Activated CD4-positive, alpha-beta T cell treated with anti-CD3 and anti-CD28 coated beads for 48 hours (primary cell): ENCODE data around the gene CALR.

ENCODE experiments used
- DNase-seq: peaks from one replicate; pipeline ENCODE4 v3.0.0-alpha.2; 2020

Gene CALR

GRCh38 chr19:12984143-12984627 lies 45.8 kb downstream of the CALR start:
- DNase-seq: no peak

GRCh38 chr19:12984683-12985048 lies 46.3 kb downstream of the CALR start:
- no peak for DNase-seq

- DNase-seq: peak; percentile 36
Measured at GRCh38 chr19:12985049-12985776, 46.8 kb downstream of the CALR start.

GRCh38 chr19:12986726-12987125 lies 48.3 kb downstream of the CALR start:
- DNase-seq: no peak

- no peak for DNase-seq
Measured at GRCh38 chr19:12987190-12987589, 48.8 kb downstream of the CALR start.

GRCh38 chr19:12987781-12988180 lies 49.4 kb downstream of the CALR start:
- DNase-seq: no peak

GRCh38 chr19:12990431-12990830 lies 52.0 kb downstream of the CALR start:
- DNase-seq: no peak

- no peak for DNase-seq
Measured at GRCh38 chr19:12990853-12991252, 52.4 kb downstream of the CALR start.

- no peak for DNase-seq
Measured at GRCh38 chr19:12991296-12991695, 52.9 kb downstream of the CALR start.

GRCh38 chr19:12992729-12993128 lies 54.3 kb downstream of the CALR start:
- DNase-seq: no peak

GRCh38 chr19:12993562-12993961 lies 55.2 kb downstream of the CALR start:
- no peak for DNase-seq
